HCT116 (cell line): ENCODE results near the gene EEPD1. TPM values are rescaled to one million over a fixed set of nuclear protein-coding genes. Genes with fewer than 3 reads are reported as not detected.

ENCODE experiments used
- ATAC-seq: fragments of 200-7000 bp; cut with Tn5 transposase; 2 replicates; pipeline ENCODE4 v1.9.1; 2020; ENCODE audit warnings: mild to moderate bottlenecking, moderate library complexity
- BruUV-seq: library from RNA; stranded (reverse); fragments of 400-500 nt; replicated peaks from 2 replicates; lab custom pipeline; 2021; lab: Mats Ljungman, UMichigan
- CTCF ChIA-PET: fragments of 300-600 bp; sonication (Branson Sonifier 250); formaldehyde crosslinking; loops from one replicate; lab custom pipeline; 2021; ENCODE audit warnings: antibody characterized with exemption; lab: Charles Lee
- POLR2A ChIA-PET: fragments of 300-600, 350-600 bp; sonication (Branson Sonifier 250); formaldehyde crosslinking; loops from one replicate; lab custom pipeline; 2021; ENCODE audit warnings: antibody characterized with exemption; lab: Charles Lee
- RAD21 ChIA-PET, 2 experiments: fragments of 300-600 bp; sonication (Branson Sonifier 250); formaldehyde crosslinking; loops; one replicate each; lab custom pipeline; 2023; ENCODE audit warnings: low total read pairs in 2 of 2; ENCODE audit not compliant: uncharacterized antibody in 2 of 2, unreplicated experiment in 2 of 2, low non-redundant PET in 1 of 2; lab: Charles Lee
- DNase-seq: peaks from one replicate; pipeline ENCODE4 v3.0.0-alpha.2; 2010; ENCODE audit warnings: low read depth, low spot score
- H2AFZ ChIP-seq: fragments of 200-600 bp; shearing (Covaris generic), sonication (generic); 2 replicates; pipeline ENCODE4 v1.6.1; 2017; ENCODE audit warnings: low read depth, mixed run types, mixed read lengths, antibody characterized with exemption, low read length; ENCODE audit not compliant: poor library complexity, severe bottlenecking
- H3K27ac ChIP-seq: 2 replicates; pipeline ENCODE4 v1.5.1; 2012; ENCODE audit warnings: low read depth, low read length
- H3K27me3 ChIP-seq: fragments of 200-600 bp; sonication (generic); 2 replicates; pipeline ENCODE4 v1.6.1; 2016; ENCODE audit warnings: mixed run types, low read length, mixed read lengths; ENCODE audit not compliant: insufficient read depth
- H3K36me3 ChIP-seq, 2 experiments: fragments of 200-500 bp in 1 of 2; fragments of 200-600 bp in 1 of 2; sonication (Bioruptor generic) in 1 of 2; sonication (generic) in 1 of 2; 2 replicates each; pipeline versions ENCODE4 v1.5.1 to v1.6.1; 2014 to 2016; ENCODE audit warnings: low read length in 2 of 2, inconsistent platforms in 1 of 2, mixed read lengths in 1 of 2, mixed run types in 1 of 2; ENCODE audit not compliant: insufficient read depth in 2 of 2, control insufficient read depth in 1 of 2
- H3K4me1 ChIP-seq, 2 experiments: fragments of 200-600 bp in 1 of 2; sonication (generic) in 1 of 2; 2 replicates each; pipeline versions ENCODE4 v1.5.1 to v1.6.1; 2012 to 2017; ENCODE audit warnings: low read length in 2 of 2, inconsistent platforms in 1 of 2, mild to moderate bottlenecking in 1 of 2, mixed read lengths in 1 of 2, mixed run types in 1 of 2, moderate library complexity in 1 of 2; ENCODE audit not compliant: insufficient read depth in 2 of 2, control insufficient read depth in 1 of 2
- H3K4me2 ChIP-seq: fragments of 200-600 bp; sonication (generic); 2 replicates; pipeline ENCODE4 v1.6.1; 2017; ENCODE audit warnings: mixed run types, low read length, mixed read lengths
- H3K4me3 ChIP-seq, 2 experiments: fragments of 200-600 bp in 1 of 2; sonication (generic) in 1 of 2; replicated peaks in 1 of 2; 2 replicates each; pipeline ENCODE4 v1.5.1; 2011 to 2016; ENCODE audit warnings: low read length in 2 of 2, control low read depth in 1 of 2, low read depth in 1 of 2, mild to moderate bottlenecking in 1 of 2, mixed read lengths in 1 of 2, mixed run types in 1 of 2
- H3K79me2 ChIP-seq: fragments of 200-600 bp; sonication (generic); 2 replicates; pipeline ENCODE4 v1.6.1; 2017; ENCODE audit warnings: mild to moderate bottlenecking, mixed run types, low read length, moderate library complexity, mixed read lengths; ENCODE audit not compliant: insufficient read depth
- H3K9ac ChIP-seq: fragments of 200-600 bp; sonication (generic); 2 replicates; pipeline ENCODE4 v1.6.1; 2016; ENCODE audit warnings: low read length, mixed read lengths
- H3K9me2 ChIP-seq: fragments of 200-600 bp; sonication (generic), shearing (Covaris generic); 2 replicates; pipeline ENCODE4 v1.6.1; 2017; ENCODE audit warnings: mixed run types, mild to moderate bottlenecking, moderate library complexity; ENCODE audit not compliant: insufficient read depth
- H3K9me3 ChIP-seq, 2 experiments: fragments of 200-500 bp in 1 of 2; fragments of 200-600 bp in 1 of 2; sonication (Bioruptor generic) in 1 of 2; sonication (generic) in 1 of 2; 2 replicates each; pipeline ENCODE4 v1.6.1; 2014 to 2017; ENCODE audit warnings: low read length in 2 of 2, mixed read lengths in 2 of 2, inconsistent platforms in 1 of 2, low read depth in 1 of 2, mild to moderate bottlenecking in 1 of 2, mixed run types in 1 of 2, moderate library complexity in 1 of 2; ENCODE audit not compliant: control insufficient read depth in 1 of 2, insufficient read depth in 1 of 2
- H4K20me1 ChIP-seq: fragments of 200-600 bp; sonication (generic), shearing (Covaris generic); 2 replicates; pipeline ENCODE4 v1.6.1; 2017; ENCODE audit warnings: mixed run types, mild to moderate bottlenecking, moderate library complexity; ENCODE audit not compliant: insufficient read depth
- CBX3 ChIP-seq: IDR thresholded peaks from 2 replicates; pipeline ENCODE4 v1.6.1; 2012; ENCODE audit warnings: low read depth
- EGR1 ChIP-seq: IDR thresholded peaks from 2 replicates; pipeline ENCODE4 v1.6.1; 2012; ENCODE audit warnings: low read depth
- ELF1 ChIP-seq: IDR thresholded peaks from 2 replicates; pipeline ENCODE4 v1.6.1; 2012; ENCODE audit warnings: low read depth, borderline replicate concordance
- EZH2 ChIP-seq: fragments of 200-600 bp; sonication (generic); IDR thresholded peaks from 2 replicates; pipeline ENCODE4 v1.6.1; 2017; ENCODE audit warnings: antibody characterized with exemption, mixed run types
- EZH2phosphoT487 ChIP-seq: fragments of 200-600 bp; IDR thresholded peaks from 2 replicates; pipeline ENCODE4 v1.6.1; 2018; ENCODE audit warnings: antibody characterized with exemption, borderline replicate concordance
- FOSL1 ChIP-seq: IDR thresholded peaks from 2 replicates; pipeline ENCODE4 v1.6.1; 2012; ENCODE audit warnings: low read depth
- JUND ChIP-seq: IDR thresholded peaks from 2 replicates; pipeline ENCODE4 v1.6.1; 2012
- POLR2A ChIP-seq: IDR thresholded peaks from 2 replicates; pipeline ENCODE4 v1.7.0; 2011; ENCODE audit warnings: borderline replicate concordance; ENCODE audit not compliant: insufficient read depth, insufficient read length; ENCODE audit errors: extremely low read depth
- POLR2AphosphoS5 ChIP-seq: IDR thresholded peaks from 2 replicates; pipeline ENCODE4 v1.6.1; 2011; ENCODE audit warnings: mild to moderate bottlenecking, low read depth, low read length, moderate library complexity
- RAD21 ChIP-seq: IDR thresholded peaks from 2 replicates; pipeline ENCODE4 v1.6.1; 2012; ENCODE audit warnings: low read depth, mild to moderate bottlenecking
- SIN3A ChIP-seq: IDR thresholded peaks from 2 replicates; pipeline ENCODE4 v1.6.1; 2012; ENCODE audit warnings: low read depth
- SP1 ChIP-seq: IDR thresholded peaks from 2 replicates; pipeline ENCODE4 v1.6.1; 2012; ENCODE audit warnings: low read depth
- SRF ChIP-seq: IDR thresholded peaks from 2 replicates; pipeline ENCODE4 v1.6.1; 2012; ENCODE audit warnings: low read depth
- TCF7L2 ChIP-seq: IDR thresholded peaks from 2 replicates; pipeline ENCODE4 v1.7.0; 2011; ENCODE audit warnings: borderline replicate concordance, inconsistent platforms; ENCODE audit not compliant: insufficient read depth, insufficient read length; ENCODE audit errors: extremely low read depth
- YY1 ChIP-seq: IDR thresholded peaks from 2 replicates; pipeline ENCODE4 v1.6.1; 2011; ENCODE audit warnings: low read length, low read depth, moderate library complexity, mild to moderate bottlenecking; ENCODE audit not compliant: insufficient replicate concordance; ENCODE audit errors: extremely low read depth
- ZFX ChIP-seq: fragments of 450-650 bp; IDR thresholded peaks from 2 replicates; pipeline ENCODE4 v1.6.1; 2017
- ZNF274 ChIP-seq: fragments of 200-500 bp; sonication (Bioruptor generic); IDR thresholded peaks from 2 replicates; pipeline ENCODE4 v1.6.1; 2014; ENCODE audit warnings: mild to moderate bottlenecking, low read depth, low read length, inconsistent platforms
- intact Hi-C: fragments of 100-400 bp; cut with micrococcal nuclease; formaldehyde crosslinking; loops from 2 replicates; pipeline ENCODE4 v1.10.0; 2022
- total RNA-seq: library from RNA; stranded (reverse); gene quantifications from one replicate; pipeline ENCODE4 v1.2.1, GENCODE V29; 2021; ENCODE audit not compliant: unreplicated experiment
- TF ChIP-seq, protein P1 (sequence below), 3 experiments: fragments of 200-600 bp in 1 of 3; sonication (generic) in 1 of 3; IDR thresholded peaks in 2 of 3; conservative IDR thresholded peaks in 1 of 3; 2 replicates each; pipeline ENCODE4 v1.5.1; 2012 to 2017; ENCODE audit warnings: low read depth in 2 of 3, low read length in 2 of 3, antibody characterized with exemption in 1 of 3, borderline replicate concordance in 1 of 3, control low read depth in 1 of 3, mild to moderate bottlenecking in 1 of 3, mixed read lengths in 1 of 3, mixed run types in 1 of 3, moderate library complexity in 1 of 3; ENCODE audit not compliant: insufficient read depth in 1 of 3
- TF ChIP-seq, protein P2 (sequence below): IDR thresholded peaks from 2 replicates; pipeline ENCODE4 v1.6.1; 2012; ENCODE audit warnings: low read depth
- TF ChIP-seq, protein P3 (sequence below): IDR thresholded peaks from 2 replicates; pipeline ENCODE4 v1.6.1; 2012
- TF ChIP-seq, protein P4 (sequence below): IDR thresholded peaks from 2 replicates; pipeline ENCODE4 v1.6.1; 2012

Gene EEPD1
- total RNA-seq, 1 experiment from 2014 or later = 4.2 TPM

DNA sequence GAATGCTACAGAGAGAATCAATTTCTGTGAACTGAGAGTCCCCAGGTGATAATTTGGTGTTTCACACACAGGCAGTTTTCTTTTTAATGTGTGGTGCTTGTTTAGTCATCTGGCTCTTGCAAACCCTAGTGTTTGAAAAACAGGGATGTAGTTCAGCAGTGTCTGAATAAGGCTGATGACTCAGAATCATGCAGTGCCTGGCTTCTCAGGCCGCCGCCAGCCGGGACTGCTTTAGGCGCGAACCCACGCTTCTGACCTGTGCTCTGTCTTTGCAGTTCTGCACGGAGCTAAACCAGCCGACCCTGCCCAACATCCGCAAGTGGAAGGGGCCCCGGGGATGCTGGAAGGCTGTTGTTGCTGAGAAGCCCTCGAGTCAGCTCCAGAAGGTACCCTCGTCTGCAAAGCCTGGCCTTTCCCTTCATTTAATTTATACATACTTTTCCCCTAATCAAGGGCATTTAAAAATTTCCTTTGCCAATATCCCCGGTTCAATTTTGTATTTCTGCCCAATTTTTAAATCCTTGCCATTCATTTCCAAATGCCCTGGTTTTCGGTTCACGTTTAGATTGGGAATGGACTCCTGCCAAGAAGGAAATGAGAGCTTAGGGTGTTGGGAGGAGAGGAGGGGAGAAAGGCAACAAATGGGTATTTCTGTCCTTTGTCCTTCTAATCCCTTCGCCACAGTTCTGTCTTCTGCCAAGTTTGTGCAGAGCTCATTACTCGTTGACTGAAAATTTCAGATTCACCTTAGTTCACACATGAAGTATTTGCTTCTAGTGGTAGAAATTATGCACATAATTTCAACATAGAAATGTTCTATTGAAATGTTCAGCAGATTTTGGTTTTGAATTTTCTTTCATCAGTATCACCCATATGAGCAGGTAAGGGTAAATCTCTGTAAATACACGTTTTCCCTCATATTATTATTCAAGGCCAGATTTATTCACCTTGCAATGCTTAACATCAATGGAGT lies 128.1 kb downstream of the EEPD1 start:
- ATAC-seq = peak; percentile 91
- no peaks in the 10 kb centered on the region for H3K9me2 ChIP-seq
- RAD21 ChIA-PET = interaction anchor here in 1 of 2 experiments (1.3 kb wide), 1 partner anchor 9 kb away, joined by 3 read pairs; no protein-coding TSS in a partner anchor
- CTCF ChIA-PET = interaction anchor here (0.9 to 1.1 kb wide), 3 partner anchors 11 to 152 kb away, joined by 3 read pairs; no protein-coding TSS in a partner anchor
- peaks cover 27 to 37% of the 10 kb centered on the region in 2 experiments for H3K4me1 ChIP-seq
- H3K79me2 ChIP-seq = no peaks in the 10 kb centered on the region
- intact Hi-C loops = no loop called here
- peak; percentile 34 for DNase-seq
- H2AFZ ChIP-seq = no peak overlapping the region
- POLR2A ChIA-PET = interaction anchor here (0.9 kb wide), 1 partner anchor 9 kb away, joined by 3 read pairs; no protein-coding TSS in a partner anchor
- H3K9ac ChIP-seq = peak overlapping the region; percentile 46
- H3K27ac ChIP-seq = peak overlapping the region; percentile 54
- BruUV-seq = no TSS peak
- H3K36me3 ChIP-seq = no peaks in the 10 kb centered on the region
- no peaks in the 10 kb centered on the region for H3K9me3 ChIP-seq
- peak overlapping the region; percentile 64 for H3K4me2 ChIP-seq
- no peaks in the 10 kb centered on the region for H3K27me3 ChIP-seq
- H3K4me3 ChIP-seq = peak overlapping the region; percentile 8 to 35
- no peaks in the 10 kb centered on the region for H4K20me1 ChIP-seq
- TF ChIP-seq SP1 (peak; percentile 54), RAD21 (peak; percentile 13; the same call in 1 of the 2 replicates), EZH2 (no peak), SRF (peak; percentile 58; the same call in 1 of the 2 replicates), JUND (peak; percentile 76), POLR2AphosphoS5 (peak; percentile 23; the same call in 1 of the 2 replicates), EGR1 (0 out of 2 replicates have a peak, but pooled peaks have one; percentile 44), FOSL1 (peak; percentile 80), ZFX (no peak), EZH2phosphoT487 (no peak), ELF1 (no peak), ZNF274 (no peak), CBX3 (peak; percentile 85; the same call in 1 of the 2 replicates), SIN3A (no peak), YY1 (no peak), TCF7L2 (no peak), POLR2A (no peak)
- TF ChIP-seq, protein P1, sequence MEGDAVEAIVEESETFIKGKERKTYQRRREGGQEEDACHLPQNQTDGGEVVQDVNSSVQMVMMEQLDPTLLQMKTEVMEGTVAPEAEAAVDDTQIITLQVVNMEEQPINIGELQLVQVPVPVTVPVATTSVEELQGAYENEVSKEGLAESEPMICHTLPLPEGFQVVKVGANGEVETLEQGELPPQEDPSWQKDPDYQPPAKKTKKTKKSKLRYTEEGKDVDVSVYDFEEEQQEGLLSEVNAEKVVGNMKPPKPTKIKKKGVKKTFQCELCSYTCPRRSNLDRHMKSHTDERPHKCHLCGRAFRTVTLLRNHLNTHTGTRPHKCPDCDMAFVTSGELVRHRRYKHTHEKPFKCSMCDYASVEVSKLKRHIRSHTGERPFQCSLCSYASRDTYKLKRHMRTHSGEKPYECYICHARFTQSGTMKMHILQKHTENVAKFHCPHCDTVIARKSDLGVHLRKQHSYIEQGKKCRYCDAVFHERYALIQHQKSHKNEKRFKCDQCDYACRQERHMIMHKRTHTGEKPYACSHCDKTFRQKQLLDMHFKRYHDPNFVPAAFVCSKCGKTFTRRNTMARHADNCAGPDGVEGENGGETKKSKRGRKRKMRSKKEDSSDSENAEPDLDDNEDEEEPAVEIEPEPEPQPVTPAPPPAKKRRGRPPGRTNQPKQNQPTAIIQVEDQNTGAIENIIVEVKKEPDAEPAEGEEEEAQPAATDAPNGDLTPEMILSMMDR (IDR thresholded peaks at IDR 0.05 in 2 of 3, conservative IDR thresholded peaks at IDR 0.05 in 1 of 3; ENCODE audit: borderline replicate concordance in 1 of 3, insufficient read depth in 1 of 3, low read depth in 2 of 3, low read length in 2 of 3) = no peak
- TF ChIP-seq, protein P2, sequence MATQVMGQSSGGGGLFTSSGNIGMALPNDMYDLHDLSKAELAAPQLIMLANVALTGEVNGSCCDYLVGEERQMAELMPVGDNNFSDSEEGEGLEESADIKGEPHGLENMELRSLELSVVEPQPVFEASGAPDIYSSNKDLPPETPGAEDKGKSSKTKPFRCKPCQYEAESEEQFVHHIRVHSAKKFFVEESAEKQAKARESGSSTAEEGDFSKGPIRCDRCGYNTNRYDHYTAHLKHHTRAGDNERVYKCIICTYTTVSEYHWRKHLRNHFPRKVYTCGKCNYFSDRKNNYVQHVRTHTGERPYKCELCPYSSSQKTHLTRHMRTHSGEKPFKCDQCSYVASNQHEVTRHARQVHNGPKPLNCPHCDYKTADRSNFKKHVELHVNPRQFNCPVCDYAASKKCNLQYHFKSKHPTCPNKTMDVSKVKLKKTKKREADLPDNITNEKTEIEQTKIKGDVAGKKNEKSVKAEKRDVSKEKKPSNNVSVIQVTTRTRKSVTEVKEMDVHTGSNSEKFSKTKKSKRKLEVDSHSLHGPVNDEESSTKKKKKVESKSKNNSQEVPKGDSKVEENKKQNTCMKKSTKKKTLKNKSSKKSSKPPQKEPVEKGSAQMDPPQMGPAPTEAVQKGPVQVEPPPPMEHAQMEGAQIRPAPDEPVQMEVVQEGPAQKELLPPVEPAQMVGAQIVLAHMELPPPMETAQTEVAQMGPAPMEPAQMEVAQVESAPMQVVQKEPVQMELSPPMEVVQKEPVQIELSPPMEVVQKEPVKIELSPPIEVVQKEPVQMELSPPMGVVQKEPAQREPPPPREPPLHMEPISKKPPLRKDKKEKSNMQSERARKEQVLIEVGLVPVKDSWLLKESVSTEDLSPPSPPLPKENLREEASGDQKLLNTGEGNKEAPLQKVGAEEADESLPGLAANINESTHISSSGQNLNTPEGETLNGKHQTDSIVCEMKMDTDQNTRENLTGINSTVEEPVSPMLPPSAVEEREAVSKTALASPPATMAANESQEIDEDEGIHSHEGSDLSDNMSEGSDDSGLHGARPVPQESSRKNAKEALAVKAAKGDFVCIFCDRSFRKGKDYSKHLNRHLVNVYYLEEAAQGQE = no peak
- TF ChIP-seq, protein P3, sequence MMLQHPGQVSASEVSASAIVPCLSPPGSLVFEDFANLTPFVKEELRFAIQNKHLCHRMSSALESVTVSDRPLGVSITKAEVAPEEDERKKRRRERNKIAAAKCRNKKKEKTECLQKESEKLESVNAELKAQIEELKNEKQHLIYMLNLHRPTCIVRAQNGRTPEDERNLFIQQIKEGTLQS = no peak
- TF ChIP-seq, protein P4, sequence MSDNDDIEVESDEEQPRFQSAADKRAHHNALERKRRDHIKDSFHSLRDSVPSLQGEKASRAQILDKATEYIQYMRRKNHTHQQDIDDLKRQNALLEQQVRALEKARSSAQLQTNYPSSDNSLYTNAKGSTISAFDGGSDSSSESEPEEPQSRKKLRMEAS = peak; percentile 80
